Endometrial microvascular endothelial cells (primary cell): ENCODE results near the gene DUSP10. TPM values are rescaled to one million over a fixed set of nuclear protein-coding genes. Genes with fewer than 3 reads are reported as not detected.

Experiments used
- in situ Hi-C: cut with HindIII; loops from 2 replicates; pipeline ENCODE4 v1.10.0; 2017; ENCODE audit warnings: low sequenced_read_pairs, low pct_unique_long_range_greater_than_20kb; ENCODE audit errors: inconsistent ontology term
- total RNA-seq: library from RNA; depleted of rRNA; stranded (reverse); fragments of >200 nt; gene quantifications from one replicate; pipeline ENCODE4 v1.2.3, GENCODE V29; 2015; ENCODE audit errors: inconsistent ontology term

DUSP10 gene
- total RNA-seq, 1 donor from 2014 or later, result 2.9 TPM

DNA sequence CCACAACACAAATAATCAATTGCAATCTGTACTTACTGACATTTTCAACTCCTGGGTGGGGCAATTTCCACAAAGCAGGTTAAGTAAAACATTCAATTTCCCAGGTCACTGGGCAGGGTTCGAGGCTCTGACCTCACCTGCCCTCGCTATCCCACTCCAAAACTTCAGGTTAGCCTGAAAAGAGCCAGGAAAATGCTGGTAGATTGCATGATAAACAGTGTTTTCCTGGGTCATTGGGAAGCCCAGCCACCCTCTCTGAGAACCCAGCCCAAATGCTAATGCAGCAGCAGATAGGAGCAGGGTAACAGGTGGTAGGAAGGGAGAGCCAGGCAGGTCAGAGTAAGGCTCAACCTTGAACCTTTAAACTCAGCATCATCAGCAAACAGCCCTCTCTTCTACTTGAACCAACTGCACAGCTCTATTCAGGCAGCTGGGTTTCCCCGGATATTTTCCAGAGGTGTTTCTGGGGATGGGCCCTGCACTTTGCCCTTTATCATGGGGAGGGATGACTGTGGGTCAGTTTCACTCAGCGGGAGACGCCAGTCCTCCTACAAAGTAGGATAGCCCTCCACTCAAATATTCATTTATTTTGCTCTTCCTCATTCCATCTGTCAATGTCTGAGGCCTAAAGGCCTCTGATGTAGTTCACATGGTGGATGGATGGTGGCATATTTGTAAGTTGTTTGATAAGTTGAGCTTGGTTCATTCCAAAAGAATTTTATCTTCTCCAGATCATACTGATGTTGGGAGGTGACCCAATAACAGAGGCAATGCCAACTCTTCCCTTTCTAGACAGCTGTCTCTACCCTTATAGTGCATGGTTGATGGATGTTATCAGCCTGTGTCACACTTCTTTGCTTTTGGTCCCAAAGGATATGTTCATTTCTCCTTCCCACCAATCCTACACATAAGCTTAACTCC lies 65.7 kb downstream of the DUSP10 start:
- in situ Hi-C loops, result no loop called here

- in situ Hi-C loops, result no loop called here
These were observed 68.9 kb downstream of the DUSP10 start for GRCh38 chr1:221672965-221673364.

GRCh38 chr1:221672239-221672645 lies 69.6 kb downstream of the DUSP10 start:
- in situ Hi-C loops, result no loop called here

- in situ Hi-C loops, result no loop called here
These were observed 71.8 kb downstream of the DUSP10 start for GRCh38 chr1:221670081-221670480.

GRCh38 chr1:221669441-221669840 lies 72.4 kb downstream of the DUSP10 start:
- in situ Hi-C loops, result no loop called here

- in situ Hi-C loops, result no loop called here
These were observed 74.4 kb downstream of the DUSP10 start for GRCh38 chr1:221667504-221667903.

DNA sequence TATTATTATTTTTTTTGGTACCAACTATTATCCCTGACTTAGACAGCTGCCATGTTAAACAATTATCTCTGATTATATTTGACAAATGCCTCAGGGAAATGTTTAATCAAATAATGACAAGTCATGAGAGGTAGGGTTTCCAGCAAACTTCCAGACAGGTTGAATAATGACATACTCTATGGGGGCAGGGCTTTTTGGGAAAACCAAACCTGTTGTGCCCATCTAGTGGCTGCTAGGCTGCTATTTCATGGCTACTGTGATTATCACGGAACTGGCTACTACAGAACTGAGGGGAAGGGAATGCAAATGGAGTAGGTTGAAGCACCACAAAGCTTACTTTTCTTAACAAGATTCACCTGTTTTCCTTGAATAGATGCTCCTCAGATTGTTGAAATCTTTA lies 77.6 kb downstream of the DUSP10 start:
- in situ Hi-C loops, result no loop called here

- in situ Hi-C loops, result no loop called here
These were observed 78.6 kb downstream of the DUSP10 start for GRCh38 chr1:221663321-221663720.

DNA sequence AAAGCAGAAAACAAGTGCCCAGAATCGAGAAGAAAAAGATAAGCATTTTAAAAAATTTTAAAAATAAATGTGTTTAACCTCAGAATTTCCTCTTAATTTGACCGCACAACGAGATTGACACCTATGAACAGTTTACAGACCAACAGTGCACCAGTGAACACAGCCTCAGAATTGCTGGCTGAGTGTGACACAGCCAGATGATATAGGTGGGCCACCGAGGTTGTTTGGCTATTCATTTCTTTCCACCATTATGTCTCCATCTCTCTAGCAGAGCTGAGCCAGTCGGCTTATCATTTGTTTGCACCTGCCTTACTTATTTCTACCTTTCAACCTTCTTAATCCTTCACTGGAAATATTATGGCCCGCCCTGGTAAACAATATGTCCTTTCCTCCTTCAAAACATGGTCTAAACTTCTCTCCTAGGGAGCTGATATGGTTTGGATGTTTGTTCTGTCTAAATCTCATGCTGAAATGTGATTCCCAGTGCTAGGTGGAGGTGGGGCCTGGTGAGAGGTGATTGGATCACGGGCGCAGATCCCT lies 86.1 kb downstream of the DUSP10 start:
- in situ Hi-C loops, result no loop called here
